ENCODE measurements around the gene INHA. TPM values are rescaled to one million over a fixed set of nuclear protein-coding genes. Genes with fewer than 3 reads are reported as not detected.
A peak's percentile ranks its signal among the peaks of the same experiment; 100 is the strongest.

The INHA gene
- total RNA-seq, 2 experiments from 2014 or later: not detected

DNA sequence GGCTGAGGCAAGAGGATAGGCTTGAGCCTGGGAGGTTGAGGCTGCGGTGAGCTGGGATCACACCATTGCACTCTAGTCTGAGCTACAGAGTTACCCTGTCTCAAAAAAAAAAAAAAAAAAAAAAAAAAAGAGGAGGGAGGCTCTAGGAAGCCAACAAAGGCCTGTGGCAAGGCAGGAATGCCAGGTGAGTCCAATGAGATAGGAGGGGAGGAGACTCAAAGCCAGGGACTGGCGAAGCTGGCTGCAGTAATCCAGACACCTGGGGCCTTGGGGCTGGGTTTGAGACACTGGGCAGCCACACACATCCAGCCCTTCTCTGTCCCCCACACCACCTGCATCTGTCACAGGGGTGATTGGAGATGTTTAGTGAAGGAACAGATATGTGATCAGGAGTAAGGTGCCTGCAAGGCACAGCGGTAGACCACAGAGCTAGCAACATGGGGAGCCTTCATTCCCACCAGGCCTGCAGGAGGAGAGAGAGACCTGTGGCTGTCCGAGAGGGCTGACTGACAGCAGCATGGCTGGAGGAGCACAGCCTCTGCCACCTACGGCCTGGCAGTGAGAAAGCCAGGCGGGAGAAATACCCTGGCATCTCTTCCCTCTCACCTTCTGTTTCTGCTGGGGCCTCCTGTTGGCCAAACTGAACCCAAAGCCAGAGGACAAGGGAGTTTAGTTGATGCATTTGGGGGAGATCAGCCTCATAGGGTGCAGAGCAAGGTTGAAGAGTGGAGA is 38.0 kb upstream of the INHA start:
- no peak overlapping the region for H3K4me3 Mint-ChIP-seq

DNA sequence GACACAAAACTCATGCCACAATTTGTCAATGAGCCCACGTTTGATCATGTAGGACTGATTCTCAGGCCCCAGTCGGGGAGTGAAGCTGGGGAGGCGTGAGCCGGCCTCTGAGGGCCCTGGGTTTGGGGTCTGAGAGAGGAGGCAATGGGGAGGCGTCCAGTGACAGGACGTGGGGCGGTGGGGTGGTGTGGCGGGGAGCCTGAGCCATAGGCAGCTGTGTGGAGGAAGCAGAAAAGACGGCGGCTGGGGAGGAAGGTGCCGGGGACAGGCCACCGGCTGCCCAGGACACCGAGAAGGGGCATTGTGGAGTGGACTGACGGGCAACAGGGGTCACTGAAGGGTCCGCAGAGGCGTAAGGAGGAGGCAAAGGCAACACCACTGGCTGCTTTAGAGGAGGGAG is 35.7 kb upstream of the INHA start:
- CTCF ChIA-PET: no interaction called here
- no peak overlapping the region for H3K27ac Mint-ChIP-seq
- peaks cover 9% of the 10 kb centered on the region for H3K36me3 Mint-ChIP-seq (ENCODE audit: low read depth)
- H3K4me1 Mint-ChIP-seq (ENCODE audit: low read depth): peaks cover 2% of the 10 kb centered on the region
- no peaks in the 10 kb centered on the region for H3K9me3 Mint-ChIP-seq
- intact Hi-C loops (cut with micrococcal nuclease): no loop called here
- H3K27me3 Mint-ChIP-seq (ENCODE audit: low read depth): peaks cover under 1% of the 10 kb centered on the region
- DNase-seq: no peak
- no peak overlapping the region for H3K4me3 Mint-ChIP-seq

More for the DNA sequence above, 38.0 kb upstream of the INHA start:
- intact Hi-C loops (cut with micrococcal nuclease): no loop called here
- Mint-ChIP-seq H3K27ac (no peak overlapping the region), H3K9me3 (no peaks in the 10 kb centered on the region), H3K27me3 (ENCODE audit: low read depth) (peaks cover 21% of the 10 kb centered on the region), H3K36me3 (ENCODE audit: low read depth) (peaks cover 4% of the 10 kb centered on the region), H3K4me1 (ENCODE audit: low read depth) (no peaks in the 10 kb centered on the region)
- DNase-seq: no peak
- CTCF ChIA-PET: interaction anchor here (0.6 to 1.1 kb wide), 4 partner anchors 39 to 412 kb away, joined by 3 to 4 read pairs (median 4); a partner anchor contains a TSS

DNA sequence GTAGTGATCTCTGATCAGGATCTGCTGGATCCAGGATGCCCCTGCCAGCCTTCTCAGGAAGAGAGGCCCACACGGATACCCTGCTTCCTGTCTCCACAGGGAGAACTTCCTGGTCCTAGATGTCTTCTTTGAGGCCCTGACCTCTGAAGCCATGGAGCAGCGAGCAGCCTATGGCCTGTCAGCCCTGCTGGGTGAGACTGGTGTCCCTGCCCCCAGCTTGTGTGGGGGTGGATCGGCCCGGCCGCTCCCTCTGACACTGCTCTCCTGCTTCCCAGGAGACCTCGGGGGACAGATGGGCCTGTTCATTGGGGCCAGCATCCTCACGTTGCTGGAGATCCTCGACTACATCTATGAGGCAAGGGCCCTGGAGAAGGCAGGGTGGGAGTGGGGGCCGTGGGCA is 35.1 kb upstream of the INHA start:
- H3K4me1 Mint-ChIP-seq (ENCODE audit: low read depth): peaks cover 5% of the 10 kb centered on the region
- no peak overlapping the region for H3K27ac Mint-ChIP-seq
- intact Hi-C loops (cut with micrococcal nuclease): no loop called here
- H3K9me3 Mint-ChIP-seq: no peaks in the 10 kb centered on the region
- DNase-seq: no peak
- CTCF ChIA-PET: interaction anchor here (5.5 kb wide), 1 partner anchor 8 kb away, joined by 65 read pairs; no protein-coding TSS in a partner anchor
- no peaks in the 10 kb centered on the region for H3K27me3 Mint-ChIP-seq (ENCODE audit: low read depth)
- H3K4me3 Mint-ChIP-seq: no peak overlapping the region
- peaks cover 9% of the 10 kb centered on the region for H3K36me3 Mint-ChIP-seq (ENCODE audit: low read depth)

DNA sequence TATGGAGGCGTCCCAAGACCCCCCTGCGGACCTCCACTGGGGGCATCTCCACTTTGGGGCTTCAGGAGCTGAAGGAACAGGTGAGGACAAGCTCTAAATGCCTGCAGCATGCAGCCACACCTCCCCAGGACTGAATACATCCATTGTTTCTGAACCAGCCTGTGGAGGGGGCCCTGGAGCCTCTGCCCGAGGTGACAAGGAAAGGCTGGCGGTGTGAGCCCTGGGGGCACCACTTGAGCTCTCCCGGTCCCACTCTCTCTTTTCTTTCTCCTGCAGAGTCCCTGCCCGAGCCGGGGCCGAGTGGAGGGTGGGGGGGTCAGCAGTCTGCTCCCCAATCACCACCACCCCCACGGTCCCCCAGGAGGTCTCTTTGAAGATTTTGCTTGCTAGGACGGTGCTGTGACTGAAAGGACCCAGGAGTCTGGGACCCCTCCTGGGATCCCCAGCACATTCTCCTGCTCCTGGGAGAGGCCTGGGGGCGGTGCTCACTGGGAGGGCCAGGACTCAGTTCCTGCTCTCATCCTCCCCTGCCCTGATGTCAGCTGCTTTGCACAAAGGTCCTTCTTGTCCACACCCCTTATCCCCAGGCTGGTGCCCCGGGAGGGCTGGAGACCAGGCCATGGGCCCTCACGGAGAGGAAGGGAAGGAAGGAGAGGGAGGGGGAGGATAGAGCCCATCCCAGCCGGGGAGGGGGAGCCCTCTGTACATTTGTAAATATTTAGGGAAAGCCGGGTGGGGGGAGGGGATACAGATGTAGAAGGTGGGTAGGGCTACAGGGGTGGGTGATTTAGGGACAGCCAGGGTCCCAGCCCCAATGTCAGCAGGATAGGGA is 34.2 kb upstream of the INHA start:
- no peaks in the 10 kb centered on the region for H3K9me3 Mint-ChIP-seq
- H3K4me1 Mint-ChIP-seq (ENCODE audit: low read depth): peaks cover 13% of the 10 kb centered on the region
- CTCF ChIA-PET: interaction anchor here (0.6 to 5.5 kb wide), 3 partner anchors 9 to 104 kb away, joined by 3 to 65 read pairs (median 3); a partner anchor contains a TSS
- H3K27ac Mint-ChIP-seq: no peak overlapping the region
- peaks cover 9% of the 10 kb centered on the region for H3K36me3 Mint-ChIP-seq (ENCODE audit: low read depth)
- H3K4me3 Mint-ChIP-seq: no peak overlapping the region
- no peak for DNase-seq
- intact Hi-C loops (cut with micrococcal nuclease): no loop called here
- no peaks in the 10 kb centered on the region for H3K27me3 Mint-ChIP-seq (ENCODE audit: low read depth)

DNA sequence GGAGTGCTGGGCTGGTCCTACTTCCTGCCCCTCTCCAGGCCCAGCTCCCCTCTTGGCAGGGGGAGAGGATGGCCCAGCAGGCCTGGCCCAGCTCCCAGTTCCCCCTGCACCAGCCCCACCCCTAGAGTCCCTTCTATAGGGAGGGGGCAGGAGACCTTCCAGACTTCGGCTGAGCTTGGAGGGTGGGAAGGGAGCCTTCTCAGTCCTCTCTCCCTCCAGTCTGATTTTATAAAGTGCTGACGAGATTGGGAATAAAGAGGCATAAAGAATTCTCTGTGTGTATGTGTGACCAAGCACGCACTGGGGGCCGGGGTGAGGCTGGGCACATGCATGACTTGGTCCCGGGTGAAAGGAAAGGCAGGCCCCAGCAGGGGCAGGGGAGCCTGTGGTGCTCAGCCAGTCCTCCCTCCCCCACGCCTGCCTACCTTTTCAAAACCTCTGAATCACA is 33.6 kb upstream of the INHA start:
- Mint-ChIP-seq H3K27ac (no peak overlapping the region), H3K9me3 (no peaks in the 10 kb centered on the region), H3K36me3 (ENCODE audit: low read depth) (peaks cover 9% of the 10 kb centered on the region), H3K27me3 (ENCODE audit: low read depth) (no peaks in the 10 kb centered on the region), H3K4me1 (ENCODE audit: low read depth) (peaks cover 13% of the 10 kb centered on the region), H3K4me3 (no peak overlapping the region)
- no peak for DNase-seq
- CTCF ChIA-PET: interaction anchor here (0.6 to 6.0 kb wide), 4 partner anchors 9 to 103 kb away, joined by 3 to 65 read pairs (median 30); a partner anchor contains a TSS
- intact Hi-C loops (cut with micrococcal nuclease): no loop called here

DNA sequence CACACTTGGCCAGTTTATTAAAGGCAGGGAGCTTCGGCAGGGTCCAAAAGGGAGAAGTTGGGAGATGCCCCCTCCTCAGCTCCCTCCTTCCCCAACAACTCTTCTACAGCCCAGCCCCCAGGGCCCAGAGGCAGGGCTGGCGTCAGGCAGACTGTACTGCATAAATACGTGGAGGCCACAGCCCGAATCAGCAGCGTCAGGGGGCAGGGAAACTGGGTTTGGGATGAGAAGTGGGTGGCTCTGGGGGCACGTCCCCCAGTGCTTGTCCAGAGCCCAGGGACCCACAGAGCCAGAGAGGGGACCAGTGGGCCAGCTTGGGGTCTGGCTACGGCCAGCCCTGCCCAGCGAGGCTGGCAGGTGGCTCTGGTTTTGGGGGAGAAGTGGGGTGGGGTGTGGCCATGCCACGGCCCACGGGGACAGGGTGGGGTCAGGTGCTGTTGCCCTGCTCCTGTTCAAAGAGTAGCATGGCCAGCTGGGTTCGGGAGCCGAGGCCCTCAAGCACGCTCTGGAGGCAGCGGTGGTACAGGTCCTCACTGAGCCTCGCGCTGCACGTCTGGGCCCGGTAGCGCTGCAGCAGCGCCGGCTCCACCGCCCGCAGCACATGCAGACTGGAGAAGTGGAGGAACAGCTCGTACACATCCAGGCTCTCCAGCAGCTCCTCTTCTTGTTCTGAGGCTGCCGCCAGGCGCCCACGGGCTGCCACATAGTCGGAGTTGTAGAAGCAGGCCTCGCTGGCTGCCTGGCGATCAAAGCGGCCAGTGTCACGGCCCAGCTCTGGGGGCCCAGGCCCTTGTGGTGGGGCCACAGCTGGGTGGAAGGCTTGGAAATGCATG is 32.9 kb upstream of the INHA start:
- intact Hi-C loops (cut with micrococcal nuclease): no loop called here
- Mint-ChIP-seq H3K27ac (no peak overlapping the region), H3K36me3 (ENCODE audit: low read depth) (peaks cover 9% of the 10 kb centered on the region), H3K4me1 (ENCODE audit: low read depth) (peaks cover 13% of the 10 kb centered on the region), H3K4me3 (no peak overlapping the region), H3K27me3 (ENCODE audit: low read depth) (no peaks in the 10 kb centered on the region), H3K9me3 (no peaks in the 10 kb centered on the region)
- DNase-seq: no peak
- CTCF ChIA-PET: interaction anchor here (0.6 to 6.0 kb wide), 5 partner anchors 10 to 147 kb away, joined by 3 to 65 read pairs (median 55); no protein-coding TSS in a partner anchor

DNA sequence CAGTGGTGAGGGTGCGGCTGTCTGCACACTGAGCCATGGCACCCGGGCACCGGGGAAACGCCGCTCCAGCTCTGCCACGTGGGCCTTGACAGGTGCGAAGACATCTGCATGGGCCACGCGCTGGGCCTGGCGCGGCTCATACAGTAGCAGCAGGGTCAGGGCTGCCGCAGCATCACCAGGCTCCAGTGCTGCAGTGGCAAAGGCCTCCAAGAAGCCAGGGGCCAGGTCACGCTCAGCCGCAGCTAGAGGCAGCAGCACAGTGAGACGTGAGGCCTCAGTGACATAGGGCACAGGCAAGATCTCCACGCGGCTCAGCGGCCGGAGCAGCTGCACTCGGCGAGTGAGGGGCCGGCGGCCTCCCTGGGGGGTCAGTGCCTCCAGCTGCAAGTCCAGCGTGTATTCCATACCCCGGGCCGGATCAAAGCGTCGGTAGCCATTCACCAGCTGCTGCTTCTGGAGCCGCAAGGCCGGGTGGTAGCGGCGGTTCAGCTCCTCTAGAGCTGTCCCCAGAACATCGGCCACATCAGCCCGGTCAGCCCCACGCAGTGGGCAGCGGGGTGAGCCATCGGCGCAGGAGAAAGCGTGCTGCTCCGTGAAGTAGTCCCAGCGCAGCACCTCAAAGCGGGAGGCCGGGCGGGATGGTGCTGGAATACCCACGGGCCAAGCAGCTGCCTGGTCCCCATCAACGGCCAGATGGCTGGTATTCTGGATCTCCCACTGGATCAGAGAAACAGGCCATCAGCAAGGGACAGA is 32.0 kb upstream of the INHA start:
- Mint-ChIP-seq H3K27me3 (ENCODE audit: low read depth) (peaks cover 3% of the 10 kb centered on the region), H3K9me3 (no peaks in the 10 kb centered on the region), H3K27ac (no peak overlapping the region), H3K4me3 (no peak overlapping the region), H3K4me1 (ENCODE audit: low read depth) (peaks cover 20% of the 10 kb centered on the region), H3K36me3 (ENCODE audit: low read depth) (peaks cover 9% of the 10 kb centered on the region)
- CTCF ChIA-PET: interaction anchor here (0.5 to 6.0 kb wide), 16 partner anchors 9 to 150 kb away, joined by 3 to 65 read pairs (median 12); partner anchors contain the start of gene STK11IP
- intact Hi-C loops (cut with micrococcal nuclease): loop anchor here (5.0 kb wide), 2 partner anchors 293 to 363 kb away; partner anchors contain the start of genes CNPPD1, GLB1L, RETREG2 and STK16
- DNase-seq: no peak

DNA sequence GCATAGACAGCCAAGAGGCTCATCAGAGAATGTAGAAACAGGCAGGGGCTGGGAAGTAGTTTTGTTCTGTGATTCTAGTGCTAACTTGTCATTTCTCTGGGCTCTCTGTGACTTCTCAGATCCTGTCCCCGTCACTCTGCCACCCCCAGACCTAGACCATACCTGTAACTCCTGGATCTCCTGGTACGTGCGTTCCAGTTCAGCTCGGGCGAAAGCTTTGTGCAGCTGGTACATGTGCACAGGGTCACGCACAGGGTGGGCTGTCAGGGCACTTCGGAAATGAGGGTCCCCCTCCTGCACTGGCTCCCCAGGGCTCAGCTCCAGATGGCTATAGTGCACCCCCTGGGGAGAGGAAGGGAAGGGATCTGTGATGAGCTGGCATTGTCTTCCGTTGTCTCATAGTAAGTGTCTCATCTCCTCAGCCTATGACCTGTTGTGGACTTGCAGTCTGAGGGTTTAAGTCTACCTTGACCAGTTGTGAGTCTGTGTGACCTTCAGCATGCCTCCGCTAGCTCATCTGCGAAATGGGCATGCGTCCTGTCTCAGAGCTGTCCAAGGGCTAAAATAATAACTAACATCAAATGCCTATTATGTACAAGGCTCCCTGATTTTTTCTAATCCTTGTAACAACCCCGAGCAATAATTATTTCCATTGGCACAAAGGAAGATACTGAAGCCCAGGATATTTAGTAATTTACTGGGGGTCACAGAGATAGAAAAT is 31.2 kb upstream of the INHA start:
- Mint-ChIP-seq H3K36me3 (ENCODE audit: low read depth) (peaks cover 9% of the 10 kb centered on the region), H3K27ac (no peak overlapping the region), H3K4me1 (ENCODE audit: low read depth) (peaks cover 20% of the 10 kb centered on the region), H3K27me3 (ENCODE audit: low read depth) (peaks cover 3% of the 10 kb centered on the region), H3K4me3 (no peak overlapping the region), H3K9me3 (no peaks in the 10 kb centered on the region)
- no peak for DNase-seq
- intact Hi-C loops (cut with micrococcal nuclease): loop anchor here (1.0 to 5.0 kb wide), 6 partner anchors 19 to 364 kb away; partner anchors contain the start of genes CNPPD1, GLB1L, RETREG2 and STK16
- CTCF ChIA-PET: interaction anchor here (0.5 to 6.0 kb wide), 34 partner anchors 8 to 857 kb away, joined by 3 to 65 read pairs (median 4); partner anchors contain the start of genes GMPPA, OBSL1 and STK11IP

DNA sequence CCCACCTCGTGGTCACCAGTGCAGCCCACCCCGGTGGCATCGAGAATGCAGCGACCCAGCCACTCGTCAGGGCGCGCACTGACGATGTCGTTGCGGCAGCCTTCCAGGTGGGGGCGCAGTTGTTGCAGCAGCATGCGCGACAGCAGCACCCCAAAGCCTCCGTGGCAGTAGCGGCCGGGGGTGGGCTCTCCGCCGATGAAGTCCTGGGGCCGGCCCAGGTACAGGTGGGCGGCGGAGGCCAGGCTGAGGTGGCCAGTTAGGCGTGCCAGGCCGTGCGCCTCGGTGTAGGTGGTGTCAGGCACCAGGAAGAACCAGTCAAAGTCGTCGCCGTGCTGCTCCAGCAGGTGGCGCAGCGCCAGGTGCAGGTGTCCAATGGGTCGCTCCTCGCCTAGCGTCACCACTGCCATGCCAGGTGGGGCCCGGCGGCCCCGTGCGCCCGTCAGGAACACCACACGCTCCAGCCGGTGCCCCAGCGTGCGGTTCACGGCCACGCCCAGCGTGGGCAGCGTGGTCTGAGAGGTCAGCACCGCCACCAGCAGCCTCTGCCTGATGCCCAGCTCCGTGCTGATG is 30.4 kb upstream of the INHA start:
- peaks cover 9% of the 10 kb centered on the region for H3K36me3 Mint-ChIP-seq (ENCODE audit: low read depth)
- peaks cover 3% of the 10 kb centered on the region for H3K27me3 Mint-ChIP-seq (ENCODE audit: low read depth)
- intact Hi-C loops (cut with micrococcal nuclease): loop anchor here (1.0 to 5.0 kb wide), 7 partner anchors 19 to 381 kb away; partner anchors contain the start of genes CNPPD1, GLB1L, NHEJ1 and RETREG2
- H3K4me3 Mint-ChIP-seq: peak overlapping the region; percentile 79
- DNase-seq: peak; percentile 91
- no peaks in the 10 kb centered on the region for H3K9me3 Mint-ChIP-seq
- H3K27ac Mint-ChIP-seq: no peak overlapping the region
- H3K4me1 Mint-ChIP-seq (ENCODE audit: low read depth): peaks cover 20% of the 10 kb centered on the region
- CTCF ChIA-PET: interaction anchor here (0.6 to 6.0 kb wide), 36 partner anchors 7 to 1011 kb away, joined by 3 to 65 read pairs (median 5); partner anchors contain the start of genes GMPPA, OBSL1 and STK11IP

DNA sequence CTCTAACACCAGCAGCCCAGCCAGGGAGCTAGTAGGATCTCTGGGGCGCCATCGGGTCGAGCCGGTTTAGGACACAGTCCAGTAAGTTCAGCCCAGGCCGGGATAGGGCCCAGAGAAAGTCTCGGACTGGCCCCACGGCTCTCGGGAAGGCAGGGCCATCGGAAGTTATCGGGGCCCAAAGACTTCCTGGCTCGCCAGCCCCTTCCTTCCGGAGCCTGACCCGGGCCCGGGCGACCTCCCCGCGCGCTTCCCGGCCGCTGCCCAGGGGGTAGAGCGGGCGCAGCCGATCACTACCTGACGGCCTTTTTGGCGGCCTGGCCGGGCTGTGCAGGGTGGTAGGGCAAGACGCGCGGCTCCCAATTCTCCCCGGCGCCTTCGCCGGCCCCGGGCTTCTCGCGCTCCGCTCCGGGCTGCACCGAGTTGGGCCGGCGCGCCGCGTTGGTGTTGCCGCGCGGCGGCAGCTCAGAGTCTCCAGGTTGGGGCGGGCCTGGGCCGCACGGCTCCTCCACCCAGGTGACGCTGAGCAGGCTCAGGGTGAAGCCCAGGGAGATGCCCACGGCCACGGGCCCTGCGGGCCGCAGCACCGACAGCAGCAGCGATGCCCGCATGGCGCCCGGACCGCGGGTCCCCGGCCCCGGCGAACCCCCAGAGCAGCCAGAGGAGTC is 29.0 kb upstream of the INHA start:
- Mint-ChIP-seq H3K27ac (no peak overlapping the region), H3K9me3 (no peaks in the 10 kb centered on the region), H3K27me3 (ENCODE audit: low read depth) (peaks cover 8% of the 10 kb centered on the region), H3K4me1 (ENCODE audit: low read depth) (peaks cover 20% of the 10 kb centered on the region), H3K4me3 (peak overlapping the region; percentile 79), H3K36me3 (ENCODE audit: low read depth) (peaks cover 9% of the 10 kb centered on the region)
- CTCF ChIA-PET: interaction anchor here (0.6 to 6.0 kb wide), 9 partner anchors 11 to 928 kb away, joined by 3 to 56 read pairs (median 19); partner anchors contain the start of gene STK11IP
- DNase-seq: no peak
- intact Hi-C loops (cut with micrococcal nuclease): loop anchor here (1.0 to 5.0 kb wide), 9 partner anchors 9 to 382 kb away; partner anchors contain the start of genes CNPPD1, DNAJB2, GLB1L and GMPPA
